Measurements from ENCODE around the gene ZNF506. TPM values are rescaled to one million over a fixed set of nuclear protein-coding genes. Genes with fewer than 3 reads are reported as not detected.
"Not testable (repeated sequence)": the region's sequence is repeated elsewhere in the genome, so short reads cannot be mapped to it uniquely, and the experiment has no call there.

ZNF506 gene
- polyA plus RNA-seq, 1 of the 3 experiments (the other 2 are of a cell fraction) = 4.1 TPM

- H3K4me1 ChIP-seq (ENCODE audit: control insufficient read depth in 1 of 2, insufficient read depth in 2 of 2, low read depth in 1 of 2, low read length in 1 of 2); H3K27me3 ChIP-seq (ENCODE audit: insufficient read depth); H3K4me2 ChIP-seq; H3K9me2 ChIP-seq; H3K36me3 ChIP-seq (replicated peaks in 1 of 2; ENCODE audit: control insufficient read depth in 1 of 2, insufficient read depth in 2 of 2, low read length in 1 of 2); H3K9me3 ChIP-seq; DNase-seq; CTCF ChIA-PET; H3K9ac ChIP-seq; H3K4me3 ChIP-seq (ENCODE audit: low read depth in 2 of 2, low read length in 1 of 2); H3F3A ChIP-seq (replicated peaks; ENCODE audit: insufficient read depth); H2AFZ ChIP-seq (ENCODE audit: low read depth); H4K20me1 ChIP-seq (ENCODE audit: insufficient read depth); H3K79me2 ChIP-seq (ENCODE audit: insufficient read depth); H3K27ac ChIP-seq (ENCODE audit: low read depth in 2 of 2, low read length in 1 of 2); POLR2A ChIA-PET: not testable (repeated sequence)
- WGBS (ENCODE audit: low lambda C conversion rate) = 71% methylated on average over 10 of the region's 10 CpGs
Observed at GRCh38 chr19:19771963-19772362, 49.6 kb downstream of the ZNF506 start.

GRCh38 chr19:19769971-19770370, 51.6 kb downstream of the ZNF506 start:
- H4K20me1 ChIP-seq (ENCODE audit: insufficient read depth); H3K36me3 ChIP-seq (replicated peaks in 1 of 2; ENCODE audit: control insufficient read depth in 1 of 2, insufficient read depth in 2 of 2, low read length in 1 of 2); H3K4me1 ChIP-seq (ENCODE audit: control insufficient read depth in 1 of 2, insufficient read depth in 2 of 2, low read depth in 1 of 2, low read length in 1 of 2); H3K9me3 ChIP-seq; H3K27ac ChIP-seq (ENCODE audit: low read depth in 2 of 2, low read length in 1 of 2); DNase-seq; POLR2A ChIA-PET; H3F3A ChIP-seq (replicated peaks; ENCODE audit: insufficient read depth); H3K4me3 ChIP-seq (ENCODE audit: low read depth in 2 of 2, low read length in 1 of 2); H3K9ac ChIP-seq; H2AFZ ChIP-seq (ENCODE audit: low read depth); H3K4me2 ChIP-seq; CTCF ChIA-PET; H3K9me2 ChIP-seq; H3K27me3 ChIP-seq (ENCODE audit: insufficient read depth); H3K79me2 ChIP-seq (ENCODE audit: insufficient read depth): not testable (repeated sequence)
- WGBS (ENCODE audit: low lambda C conversion rate) = 97% methylated on average over 20 of the region's 28 CpGs

GRCh38 chr19:19758164-19758563, 63.4 kb downstream of the ZNF506 start:
- no peaks in the 10 kb centered on the region for H3K9me2 ChIP-seq
- H3K36me3 ChIP-seq (replicated peaks in 1 of 2; ENCODE audit: control insufficient read depth in 1 of 2, insufficient read depth in 2 of 2, low read length in 1 of 2) = no peaks in the 10 kb centered on the region
- ChIA-PET CTCF (interaction anchor here (1.2 kb wide), 1 partner anchor 11 kb away, joined by 3 read pairs; no protein-coding TSS in a partner anchor), POLR2A (no interaction called here)
- H3K9ac ChIP-seq = no peak overlapping the region
- H2AFZ ChIP-seq (ENCODE audit: low read depth) = no peak overlapping the region
- H3K27ac ChIP-seq (ENCODE audit: low read depth in 2 of 2, low read length in 1 of 2) = no peak overlapping the region
- no peaks in the 10 kb centered on the region for H3K27me3 ChIP-seq (ENCODE audit: insufficient read depth)
- no peaks in the 10 kb centered on the region for H3K79me2 ChIP-seq (ENCODE audit: insufficient read depth)
- 50% methylated on average over 4 of the region's 4 CpGs for WGBS (ENCODE audit: low lambda C conversion rate)
- no peaks in the 10 kb centered on the region for H3K4me1 ChIP-seq (ENCODE audit: control insufficient read depth in 1 of 2, insufficient read depth in 2 of 2, low read depth in 1 of 2, low read length in 1 of 2)
- DNase-seq = peak; percentile 20
- H3F3A ChIP-seq (replicated peaks; ENCODE audit: insufficient read depth) = no peaks in the 10 kb centered on the region
- H3K4me3 ChIP-seq (ENCODE audit: low read depth in 2 of 2, low read length in 1 of 2) = no peak overlapping the region
- H3K4me2 ChIP-seq = no peak overlapping the region
- H4K20me1 ChIP-seq (ENCODE audit: insufficient read depth) = no peaks in the 10 kb centered on the region
- H3K9me3 ChIP-seq = no peaks in the 10 kb centered on the region
- TF ChIP-seq MAX (IDR thresholded peaks at IDR 0.05; ENCODE audit: low read depth) (no peak), JUND (IDR thresholded peaks at IDR 0.05) (no peak), ELF1 (IDR thresholded peaks at IDR 0.05) (no peak), TCF12 (IDR thresholded peaks at IDR 0.05) (no peak), GATA2 (CRISPR knock-in tag; IDR thresholded peaks at IDR 0.05) (no peak), EZH2phosphoT487 (IDR thresholded peaks at IDR 0.05; ENCODE audit: borderline replicate concordance, low read depth) (no peak), POLR2AphosphoS5 (IDR thresholded peaks at IDR 0.05; ENCODE audit: low read depth, low read length) (no peak), EP300 (IDR thresholded peaks at IDR 0.05; ENCODE audit: borderline replicate concordance in 1 of 2, low read depth in 1 of 2, low read length in 1 of 2) (no peak), REST (IDR thresholded peaks at IDR 0.05; ENCODE audit: low read depth, low read length) (no peak), MXI1 (IDR thresholded peaks at IDR 0.05; ENCODE audit: low read depth, low read length) (no peak), RXRA (IDR thresholded peaks at IDR 0.05; ENCODE audit: borderline replicate concordance, low read depth) (no peak), RFX5 (IDR thresholded peaks at IDR 0.05; ENCODE audit: low read length) (no peak), FOXM1 (IDR thresholded peaks at IDR 0.05; ENCODE audit: low read depth) (no peak), CHD2 (IDR thresholded peaks at IDR 0.05; ENCODE audit: low read length, partially characterized antibody) (no peak), ZBTB33 (IDR thresholded peaks at IDR 0.05; ENCODE audit: borderline replicate concordance, low read depth) (no peak), CTCF (IDR thresholded peaks at IDR 0.05) (no peak)

Data from SK-N-SH (cell line).